HepG2 (cell line): Measurements from ENCODE around the gene MRFAP1L1. TPM values are rescaled to one million over a fixed set of nuclear protein-coding genes. Genes with fewer than 3 reads are reported as not detected.
A peak's percentile ranks its signal among the peaks of the same experiment; 100 is the strongest.

Source experiments
- ATAC-seq: fragments of 200-7000 bp; cut with Tn5 transposase; 3 replicates; pipeline ENCODE4 v1.9.1; 2020; ENCODE audit warnings: mild to moderate bottlenecking, moderate library complexity
- BruUV-seq: library from RNA; stranded (reverse); fragments of 400-500 nt; replicated peaks from 2 replicates; lab custom pipeline; 2021; lab: Mats Ljungman, UMichigan
- CTCF ChIA-PET: fragments of 300-600 bp; formaldehyde crosslinking; extraction: SDS; loops from one replicate; lab custom pipeline; 2021; ENCODE audit warnings: low total read pairs, inconsistent platforms, low intra/inter-chr PET ratio; lab: Yijun Ruan, JAX
- POLR2A ChIA-PET: fragments of 350-600 bp; sonication (Branson Sonifier 250); formaldehyde crosslinking; loops from one replicate; lab custom pipeline; 2020; ENCODE audit warnings: antibody characterized with exemption, inconsistent platforms; lab: Yijun Ruan, JAX
- DNase-seq: peaks from one replicate; pipeline ENCODE4 v3.0.0-alpha.2; 2015; ENCODE audit warnings: low spot score
- FAIRE-seq: peaks from 3 replicates; lab custom pipeline; 2011; peaks lifted over from hg19 to GRCh38; lab: Jason Lieb, UNC
- H2AFZ ChIP-seq: one replicate; pipeline ENCODE4 v1.6.1; 2011; ENCODE audit warnings: low read length, inconsistent platforms
- H3K27ac ChIP-seq: fragments of 300-600 bp; 3 replicates; pipeline ENCODE4 v1.8.0; 2011; ENCODE audit warnings: mixed run types, mild to moderate bottlenecking, mixed read lengths, low read length, inconsistent platforms; ENCODE audit not compliant: insufficient read depth; ENCODE audit errors: extremely low read length
- H3K27me3 ChIP-seq, 2 experiments: fragments of 200-600 bp in 1 of 2; 2 replicates in 1 of 2; 3 replicates in 1 of 2; pipeline versions ENCODE4 v1.6.0 to v1.8.0; 2011; ENCODE audit warnings: low read length in 2 of 2, mild to moderate bottlenecking in 2 of 2, moderate library complexity in 2 of 2, inconsistent platforms in 1 of 2; ENCODE audit not compliant: insufficient read depth in 2 of 2, control insufficient read depth in 1 of 2
- H3K36me3 ChIP-seq, 2 experiments: fragments of 200-600 bp in 1 of 2; replicated peaks in 1 of 2; 2 replicates in 1 of 2; 3 replicates in 1 of 2; pipeline versions ENCODE4 v1.5.1 to v1.8.0; 2011; ENCODE audit warnings: low read length in 2 of 2, inconsistent platforms in 1 of 2; ENCODE audit not compliant: insufficient read depth in 2 of 2, control insufficient read depth in 1 of 2
- H3K4me1 ChIP-seq: 2 replicates; pipeline ENCODE4 v1.5.1; 2012; ENCODE audit warnings: low read length, inconsistent platforms; ENCODE audit not compliant: insufficient read depth
- H3K4me2 ChIP-seq: 2 replicates; pipeline ENCODE4 v1.6.0; 2011; ENCODE audit warnings: low read depth, low read length, inconsistent platforms
- H3K4me3 ChIP-seq, 3 experiments: fragments of 200-600 bp in 1 of 3; sonication (generic), shearing (Covaris generic) in 1 of 3; replicated peaks in 1 of 3; 2 replicates each; pipeline ENCODE4 v1.5.1; 2011 to 2016; ENCODE audit warnings: low read length in 3 of 3, inconsistent platforms in 2 of 3, low read depth in 2 of 3, mild to moderate bottlenecking in 2 of 3, control low read depth in 1 of 3, mixed read lengths in 1 of 3; ENCODE audit not compliant: insufficient read depth in 1 of 3
- H3K79me2 ChIP-seq: one replicate; pipeline ENCODE4 v1.6.1; 2011; ENCODE audit warnings: low read length, inconsistent platforms; ENCODE audit not compliant: insufficient read depth
- H3K9ac ChIP-seq: 2 replicates; pipeline ENCODE4 v1.6.0; 2011; ENCODE audit warnings: mild to moderate bottlenecking, low read depth, low read length, inconsistent platforms; ENCODE audit not compliant: insufficient read depth
- H3K9me3 ChIP-seq: 2 replicates; pipeline ENCODE4 v1.5.1; 2012; ENCODE audit warnings: mild to moderate bottlenecking, low read length
- H4K20me1 ChIP-seq: 2 replicates; pipeline ENCODE4 v1.6.0; 2011; ENCODE audit warnings: inconsistent platforms, mild to moderate bottlenecking, low read length, moderate library complexity; ENCODE audit not compliant: insufficient read depth
- ARNT ChIP-seq: fragments of 450-650 bp; IDR thresholded peaks from 2 replicates; pipeline ENCODE4 v1.6.1; 2017
- ATF3 ChIP-seq: sonication (generic); formaldehyde crosslinking; IDR thresholded peaks from 2 replicates; pipeline ENCODE4 v1.4.0; 2020; ENCODE audit warnings: missing genetic modification reagents
- HBP1 ChIP-seq: IDR thresholded peaks from 2 replicates; pipeline ENCODE4 v1.6.1; 2016; ENCODE audit warnings: low read depth, control low read depth
- MYC ChIP-seq: sonication (generic); formaldehyde crosslinking; IDR thresholded peaks from 2 replicates; pipeline ENCODE4 v1.9.0; 2021; ENCODE audit warnings: missing genetic modification reagents, borderline replicate concordance
- NR1H2 ChIP-seq: sonication (generic); formaldehyde crosslinking; IDR thresholded peaks from 2 replicates; pipeline ENCODE4 v1.8.1; 2022; ENCODE audit warnings: low read depth, missing genetic modification reagents, borderline replicate concordance
- SNAI1 ChIP-seq: sonication (generic); formaldehyde crosslinking; IDR thresholded peaks from 2 replicates; pipeline ENCODE4 v1.5.0; 2020; ENCODE audit warnings: mild to moderate bottlenecking, missing genetic modification reagents, borderline replicate concordance
- TGIF2 ChIP-seq: IDR thresholded peaks from 2 replicates; pipeline ENCODE4 v1.6.1; 2016; ENCODE audit warnings: control low read depth, missing compliant biosample characterization
- ZFP1 ChIP-seq: IDR thresholded peaks from 2 replicates; pipeline ENCODE4 v1.6.1; 2016
- ZMAT3 ChIP-seq: sonication (generic); formaldehyde crosslinking; conservative IDR thresholded peaks from 2 replicates; pipeline ENCODE4 v1.7.0; 2021; ENCODE audit warnings: missing genetic modification reagents
- ZNF138 ChIP-seq: sonication (generic); formaldehyde crosslinking; IDR thresholded peaks from 2 replicates; pipeline ENCODE4 v1.5.0; 2020; ENCODE audit warnings: mild to moderate bottlenecking, low read depth, missing genetic modification reagents
- ZNF230 ChIP-seq: sonication (generic); formaldehyde crosslinking; IDR thresholded peaks from 2 replicates; pipeline ENCODE4 v1.4.0; 2020; ENCODE audit warnings: mild to moderate bottlenecking, missing genetic modification reagents
- ZNF275 ChIP-seq: sonication (generic); formaldehyde crosslinking; IDR thresholded peaks from 2 replicates; pipeline ENCODE4 v1.8.0; 2022; ENCODE audit warnings: missing genetic modification reagents, mild to moderate bottlenecking, inconsistent platforms, borderline replicate concordance
- ZNF333 ChIP-seq: sonication (generic); formaldehyde crosslinking; IDR thresholded peaks from 2 replicates; pipeline ENCODE4 v1.4.0; 2020; ENCODE audit warnings: mild to moderate bottlenecking, missing genetic modification reagents, borderline replicate concordance
- ZNF589 ChIP-seq: sonication (generic); formaldehyde crosslinking; conservative IDR thresholded peaks from 2 replicates; pipeline ENCODE4 v1.8.0; 2022; ENCODE audit warnings: mild to moderate bottlenecking, moderate library complexity, missing genetic modification reagents
- ZNF605 ChIP-seq: sonication (generic); formaldehyde crosslinking; IDR thresholded peaks from 2 replicates; pipeline ENCODE4 v1.8.0; 2022; ENCODE audit warnings: mild to moderate bottlenecking, missing genetic modification reagents
- ZNF773 ChIP-seq: sonication (generic); formaldehyde crosslinking; IDR thresholded peaks from 2 replicates; pipeline ENCODE4 v1.4.0; 2020; ENCODE audit warnings: missing genetic modification reagents, borderline replicate concordance
- ZNF816 ChIP-seq: sonication (generic); formaldehyde crosslinking; IDR thresholded peaks from 2 replicates; pipeline ENCODE4 v1.8.0; 2022; ENCODE audit warnings: missing genetic modification reagents, mild to moderate bottlenecking, borderline replicate concordance
- WGBS: methylation state at CpG from one replicate; pipeline ENCODE4 v1.1.6; 2017; ENCODE audit warnings: low lambda C conversion rate; 5-methylcytosine and 5-hydroxymethylcytosine counted together
- in situ Hi-C: cut with HindIII; loops from 2 replicates; pipeline ENCODE4 v1.10.0; 2017; ENCODE audit warnings: low pct_unique_long_range_greater_than_20kb; ENCODE audit not compliant: extremely low pct_ligation_motif_present
- intact Hi-C: fragments of 100-400 bp; cut with micrococcal nuclease; formaldehyde crosslinking; loops from one replicate; pipeline ENCODE4 v1.10.0; 2022; ENCODE audit not compliant: unreplicated experiment
- polyA plus RNA-seq, 8 experiments: library from polyadenylated mRNA; depleted of rRNA in 3 of 8; stranded (reverse) in 7 of 8; unstranded in 1 of 8; fragments of >200 nt; fragmentation: Illumina TruSeq in 4 of 8; extraction: Trizol in 4 of 8; gene quantifications; 2 replicates each; pipeline versions ENCODE4 v1.2.1 to v1.2.3, GENCODE V29; 2011 to 2016; ENCODE audit warnings: low read depth in 4 of 8, missing spikeins in 1 of 8, mixed read lengths in 1 of 8; ENCODE audit not compliant: insufficient read depth in 1 of 8
- total RNA-seq, 5 experiments: library from RNA; depleted of rRNA; stranded (reverse); fragments of >200 nt; fragmentation: Illumina TruSeq; extraction: Trizol; gene quantifications; 2 replicates each; pipeline ENCODE4 v1.2.3, GENCODE V29; 2016; ENCODE audit warnings: low read depth in 1 of 5

The MRFAP1L1 gene
- total and polyA plus RNA-seq, 2 of the 13 experiments (the other 11 are each of a cell fraction or from before 2014, with no cell fraction given): 44.8 to 76.6 TPM

GRCh38 chr4:6730603-6731317 lies 21.1 kb upstream of the MRFAP1L1 start:
- intact Hi-C loops: loop anchor here (5.0 kb wide), 1 partner anchor 52 kb away; the partner anchor contains the start of gene KIAA0232
- no peaks in the 10 kb centered on the region for H3K9me3 ChIP-seq
- no peaks in the 10 kb centered on the region for H3K36me3 ChIP-seq
- in situ Hi-C loops: no loop called here
- BruUV-seq: no TSS peak
- no peak for FAIRE-seq
- H4K20me1 ChIP-seq: no peaks in the 10 kb centered on the region
- H3K4me3 ChIP-seq: no peak overlapping the region
- TF ChIP-seq TGIF2 (CRISPR knock-in tag) (no peak), NR1H2 (no peak), ZNF773 (CRISPR knock-in tag) (no peak), MYC (CRISPR knock-in tag) (no peak), HBP1 (CRISPR knock-in tag) (no peak), ATF3 (CRISPR knock-in tag) (no peak), ZNF138 (CRISPR knock-in tag) (no peak), ZMAT3 (CRISPR knock-in tag) (no peak), SNAI1 (CRISPR knock-in tag) (no peak), ZNF333 (CRISPR knock-in tag) (no peak), ZNF816 (no peak), ZNF605 (CRISPR knock-in tag) (no peak), ZNF589 (CRISPR knock-in tag) (no peak), ZNF230 (CRISPR knock-in tag) (no peak), ARNT (no peak), ZFP1 (CRISPR knock-in tag) (no peak), ZNF275 (CRISPR knock-in tag) (no peak)
- CTCF ChIA-PET: no interaction called here
- H3K4me2 ChIP-seq: no peak overlapping the region
- H3K27ac ChIP-seq: peak overlapping the region; percentile 96
- no peak overlapping the region for H2AFZ ChIP-seq
- no peak overlapping the region for H3K9ac ChIP-seq
- POLR2A ChIA-PET: interaction anchor here (0.6 kb wide), 1 partner anchor 146 kb away, joined by 3 read pairs; no protein-coding TSS in a partner anchor
- DNase-seq: no peak
- H3K4me1 ChIP-seq: peaks cover 80% of the 10 kb centered on the region
- 90% methylated on average over 10 of the region's 20 CpGs for WGBS
- no peak for ATAC-seq
- no peaks in the 10 kb centered on the region for H3K27me3 ChIP-seq
- no peaks in the 10 kb centered on the region for H3K79me2 ChIP-seq
